Smooth muscle cell (in vitro differentiated cells): ENCODE results near the gene FCGR3A. TPM values are rescaled to one million over a fixed set of nuclear protein-coding genes. Genes with fewer than 3 reads are reported as not detected.

ENCODE experiments used
- DNase-seq: peaks from one replicate; lab custom pipeline; 2025; ENCODE audit not compliant: unreplicated experiment; lab: John Stamatoyannopoulos, UW
- H2AFZ ChIP-seq: fragments of 200-600 bp; sonication (generic); 2 replicates; pipeline ENCODE4 v1.6.0; 2016; ENCODE audit warnings: antibody characterized with exemption, low read depth, mild to moderate bottlenecking
- H3F3A ChIP-seq: fragments of 200-600 bp; sonication (generic); 2 replicates; pipeline ENCODE4 v1.6.0; 2017; ENCODE audit warnings: antibody characterized with exemption, low read depth
- H3K27ac ChIP-seq: fragments of 200-600 bp; sonication (generic); 2 replicates; pipeline ENCODE4 v1.5.1; 2016; ENCODE audit warnings: low read depth, mild to moderate bottlenecking
- H3K27me3 ChIP-seq: fragments of 200-600 bp; sonication (generic); 2 replicates; pipeline ENCODE4 v1.6.1; 2016; ENCODE audit warnings: low read depth, mild to moderate bottlenecking
- H3K36me3 ChIP-seq: fragments of 200-600 bp; sonication (generic); 2 replicates; pipeline ENCODE4 v1.5.1; 2016; ENCODE audit warnings: low read depth
- H3K4me1 ChIP-seq: fragments of 200-600 bp; sonication (generic); 2 replicates; pipeline ENCODE4 v1.5.1; 2016; ENCODE audit warnings: low read depth
- H3K4me2 ChIP-seq: fragments of 200-600 bp; sonication (generic); 2 replicates; pipeline ENCODE4 v1.6.0; 2016; ENCODE audit warnings: mild to moderate bottlenecking
- H3K4me3 ChIP-seq: fragments of 200-600 bp; sonication (generic); 2 replicates; pipeline ENCODE4 v1.5.1; 2016; ENCODE audit warnings: mild to moderate bottlenecking
- H3K79me2 ChIP-seq: fragments of 200-600 bp; sonication (generic); 2 replicates; pipeline ENCODE4 v1.6.0; 2016; ENCODE audit warnings: low read depth, mild to moderate bottlenecking
- H3K9ac ChIP-seq: fragments of 200-600 bp; sonication (generic); 2 replicates; pipeline ENCODE4 v1.6.0; 2016; ENCODE audit warnings: low read depth
- H3K9me3 ChIP-seq: fragments of 200-600 bp; sonication (generic); replicated peaks from 2 replicates; pipeline ENCODE4 v1.5.1; 2016; ENCODE audit warnings: low read depth
- H4K20me1 ChIP-seq: fragments of 200-600 bp; sonication (generic); 2 replicates; pipeline ENCODE4 v1.6.0; 2016; ENCODE audit warnings: low read depth
- CTCF ChIP-seq: fragments of 200-600 bp; sonication (generic); IDR thresholded peaks from 2 replicates; pipeline ENCODE4 v1.5.1; 2017; ENCODE audit warnings: borderline replicate concordance, mild to moderate bottlenecking, antibody characterized with exemption; ENCODE audit not compliant: insufficient read depth, poor library complexity, severe bottlenecking
- WGBS: methylation state at CpG from one replicate; pipeline ENCODE4 v1.1.7; 2016; ENCODE audit warnings: low lambda C conversion rate; 5-methylcytosine and 5-hydroxymethylcytosine counted together
- polyA plus RNA-seq: library from polyadenylated mRNA; unstranded; fragments of >200 nt; fragmentation: Nextera tagmentation; extraction: Ambion mirVana; gene quantifications from 2 replicates; pipeline ENCODE4 v1.2.1, GENCODE V29; 2016
- total RNA-seq: library from RNA; depleted of rRNA; stranded (reverse); fragments of >200 nt; gene quantifications from 2 replicates; pipeline ENCODE4 v1.2.3, GENCODE V29; 2014

Gene FCGR3A
- total and polyA plus RNA-seq, 2 experiments from 2014 or later: 0.09 TPM; not detected in 1

GRCh38 chr1:161501234-161501633 is 48.4 kb downstream of the FCGR3A start:
- H4K20me1 ChIP-seq: no peaks in the 10 kb centered on the region

DNA sequence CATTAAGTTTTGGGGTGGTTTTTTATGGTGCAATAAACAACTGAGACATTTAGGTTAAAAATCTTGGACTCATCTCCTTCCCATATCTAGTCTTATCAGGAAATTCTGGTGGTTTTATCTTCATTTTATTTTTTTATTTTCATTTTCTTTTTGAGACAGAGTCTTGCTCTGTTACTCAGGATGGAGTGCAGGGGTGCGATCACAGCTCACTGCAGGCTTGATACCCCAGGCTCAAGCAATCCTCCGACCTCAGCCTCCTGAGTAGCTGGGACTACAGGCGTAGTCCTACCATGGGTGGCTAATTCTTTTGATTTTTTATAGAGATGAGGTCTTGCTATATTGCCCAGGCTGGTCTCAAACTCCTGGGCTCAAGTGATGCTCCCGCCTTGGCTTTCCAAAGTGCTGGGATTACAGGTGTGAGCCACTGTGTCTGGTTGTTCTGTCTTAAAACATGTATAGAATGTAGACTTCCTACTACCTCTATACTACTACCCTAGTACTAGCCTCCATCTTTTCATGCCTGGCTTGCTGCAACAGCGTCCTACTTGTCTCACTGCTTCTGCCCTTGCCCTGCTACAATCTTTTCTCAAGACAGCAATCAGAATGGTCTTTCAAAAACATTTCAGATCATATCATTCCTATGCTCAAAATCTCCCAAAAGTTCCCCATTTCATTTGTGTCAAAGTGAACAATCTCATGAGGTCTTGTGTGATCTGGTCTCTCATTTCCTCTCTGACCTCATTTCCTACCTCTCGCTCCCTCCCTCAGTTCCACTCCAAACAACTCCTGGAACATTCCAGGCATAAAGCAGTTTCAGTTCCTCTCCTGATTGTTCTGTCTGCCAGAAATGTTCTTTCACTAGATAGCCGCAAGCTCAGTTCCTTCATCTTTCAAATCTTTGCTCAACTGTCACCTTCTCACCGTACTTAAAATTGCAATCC is 50.2 kb downstream of the FCGR3A start:
- Histone ChIP-seq H4K20me1 (no peaks in the 10 kb centered on the region), H2AFZ (no peak overlapping the region), H3K4me3 (no peak overlapping the region)

More at GRCh38 chr1:161501234-161501633, 48.4 kb downstream of the FCGR3A start:
- H3K9me3 ChIP-seq: no peaks in the 10 kb centered on the region
- TF ChIP-seq CTCF: no peak
- no peaks in the 10 kb centered on the region for H3K36me3 ChIP-seq
- peaks cover 11% of the 10 kb centered on the region for H3K27me3 ChIP-seq
- H3K4me2 ChIP-seq: no peak overlapping the region
- no peaks in the 10 kb centered on the region for H3F3A ChIP-seq
- no peaks in the 10 kb centered on the region for H3K79me2 ChIP-seq
- H3K27ac ChIP-seq: no peak overlapping the region
- peaks cover 7% of the 10 kb centered on the region for H3K4me1 ChIP-seq
- H3K9ac ChIP-seq: no peak overlapping the region
- 95% methylated on average over 1 of the region's 1 CpG for WGBS
- H2AFZ ChIP-seq: no peak overlapping the region
- no peak overlapping the region for H3K4me3 ChIP-seq
- no peak for DNase-seq

GRCh38 chr1:161498646-161499045 is 51.0 kb downstream of the FCGR3A start:
- Histone ChIP-seq H3K4me3 (no peak overlapping the region), H3K4me1 (peaks cover 7% of the 10 kb centered on the region), H3K9me3 (no peaks in the 10 kb centered on the region), H3F3A (peaks cover 2% of the 10 kb centered on the region), H3K36me3 (no peaks in the 10 kb centered on the region), H3K27ac (no peak overlapping the region), H3K4me2 (no peak overlapping the region), H4K20me1 (no peaks in the 10 kb centered on the region), H2AFZ (no peak overlapping the region), H3K79me2 (no peaks in the 10 kb centered on the region), H3K27me3 (peaks cover 11% of the 10 kb centered on the region), H3K9ac (no peak overlapping the region)
- 97% methylated on average over 2 of the region's 2 CpGs for WGBS
- no peak for DNase-seq
- no peak for TF ChIP-seq CTCF

More for the DNA sequence above, 50.2 kb downstream of the FCGR3A start:
- Histone ChIP-seq H3K9ac (no peak overlapping the region), H3K4me2 (no peak overlapping the region), H3K4me1 (peaks cover 7% of the 10 kb centered on the region), H3K27ac (no peak overlapping the region), H3K36me3 (no peaks in the 10 kb centered on the region), H3F3A (no peaks in the 10 kb centered on the region), H3K79me2 (no peaks in the 10 kb centered on the region), H3K9me3 (no peaks in the 10 kb centered on the region), H3K27me3 (peaks cover 11% of the 10 kb centered on the region)
- DNase-seq: no peak
- WGBS: 93% methylated on average over 8 of the region's 8 CpGs
- no peak for TF ChIP-seq CTCF
